Hematopoietic multipotent progenitor cell treated with erythropoietin and hydrocortisone succinate and interleukin-3 and kit ligand, for 15 days (in vitro differentiated cells): ENCODE measurements around the gene SRL.
"Not testable (repeated sequence)": the region's sequence is repeated elsewhere in the genome, so short reads cannot be mapped to it uniquely, and the experiment has no call there.

Experiments
- DNase-seq: peaks from one replicate; pipeline ENCODE4 v3.0.0-alpha.2; 2015; ENCODE audit warnings: low spot score

SRL gene

GRCh38 chr16:4226251-4227039 is 15.4 kb downstream of the SRL start:
- DNase-seq = no peak

GRCh38 chr16:4225075-4225474 is 16.8 kb downstream of the SRL start:
- no peak for DNase-seq

- no peak for DNase-seq
Measured at GRCh38 chr16:4220358-4220757, 21.5 kb downstream of the SRL start.

- DNase-seq = no peak
Measured at GRCh38 chr16:4218202-4218601, 23.7 kb downstream of the SRL start.

GRCh38 chr16:4217204-4218131 is 24.4 kb downstream of the SRL start:
- no peak for DNase-seq

GRCh38 chr16:4216596-4216995 is 25.3 kb downstream of the SRL start:
- DNase-seq = no peak

GRCh38 chr16:4215106-4215505 is 26.8 kb downstream of the SRL start:
- DNase-seq = no peak

GRCh38 chr16:4214215-4214621 is 27.7 kb downstream of the SRL start:
- DNase-seq = no peak

- no peak for DNase-seq
Measured at GRCh38 chr16:4213737-4214136, 28.1 kb downstream of the SRL start.

- DNase-seq = no peak
Measured at GRCh38 chr16:4212934-4213296, 29.0 kb downstream of the SRL start.

- DNase-seq = no peak
Measured at GRCh38 chr16:4212211-4212933, 29.5 kb downstream of the SRL start.

GRCh38 chr16:4211445-4212210 is 30.3 kb downstream of the SRL start:
- not testable (repeated sequence) for DNase-seq

- DNase-seq = no peak
Measured at GRCh38 chr16:4209666-4210065, 32.2 kb downstream of the SRL start.

GRCh38 chr16:4208341-4208751 is 33.5 kb downstream of the SRL start:
- DNase-seq = no peak

- DNase-seq = no peak
Measured at GRCh38 chr16:4207683-4208340, 34.1 kb downstream of the SRL start.

- no peak for DNase-seq
Measured at GRCh38 chr16:4207229-4207628, 34.7 kb downstream of the SRL start.

- no peak for DNase-seq
Measured at GRCh38 chr16:4206680-4207079, 35.2 kb downstream of the SRL start.

- no peak for DNase-seq
Measured at GRCh38 chr16:4205971-4206370, 35.9 kb downstream of the SRL start.

- no peak for DNase-seq
Measured at GRCh38 chr16:4204521-4204920, 37.4 kb downstream of the SRL start.

- no peak for DNase-seq
Measured at GRCh38 chr16:4203748-4204147, 38.1 kb downstream of the SRL start.
